ENCODE results near the gene PDHB. TPM values are rescaled to one million over a fixed set of nuclear protein-coding genes. Genes with fewer than 3 reads are reported as not detected.
A peak's percentile ranks its signal among the peaks of the same experiment; 100 is the strongest.

PDHB gene
- total RNA-seq, 2 experiments from 2014 or later, result 53.9 to 58.8 TPM

GRCh38 chr3:58463942-58464271 is 30.3 kb upstream of the PDHB start:
- Mint-ChIP-seq H3K27me3 (no peaks in the 10 kb centered on the region), H3K9me3 (no peaks in the 10 kb centered on the region), H3K4me1 (ENCODE audit: low read depth) (peaks cover 14% of the 10 kb centered on the region), H3K36me3 (ENCODE audit: low read depth) (no peaks in the 10 kb centered on the region), H3K27ac (peak overlapping the region; percentile 20), H3K4me3 (peak overlapping the region; percentile 31)
- DNase-seq (no peak), ATAC-seq (no peak)
- POLR2A ChIA-PET, result interaction anchor here (0.6 to 1.5 kb wide), 3 partner anchors 8 to 130 kb away, joined by 3 to 4 read pairs (median 3); no protein-coding TSS in a partner anchor
- CTCF ChIA-PET, result interaction anchor here (0.7 to 3.7 kb wide), 17 partner anchors 9 to 166 kb away, joined by 3 to 30 read pairs (median 4); partner anchors contain the start of gene KCTD6
- intact Hi-C loops (cut with micrococcal nuclease), result loop anchor here (2.0 to 5.0 kb wide), 2 partner anchors 33 to 69 kb away; no protein-coding TSS in a partner anchor
- no peak for TF ChIP-seq CTCF (IDR thresholded peaks at IDR 0.05)

DNA sequence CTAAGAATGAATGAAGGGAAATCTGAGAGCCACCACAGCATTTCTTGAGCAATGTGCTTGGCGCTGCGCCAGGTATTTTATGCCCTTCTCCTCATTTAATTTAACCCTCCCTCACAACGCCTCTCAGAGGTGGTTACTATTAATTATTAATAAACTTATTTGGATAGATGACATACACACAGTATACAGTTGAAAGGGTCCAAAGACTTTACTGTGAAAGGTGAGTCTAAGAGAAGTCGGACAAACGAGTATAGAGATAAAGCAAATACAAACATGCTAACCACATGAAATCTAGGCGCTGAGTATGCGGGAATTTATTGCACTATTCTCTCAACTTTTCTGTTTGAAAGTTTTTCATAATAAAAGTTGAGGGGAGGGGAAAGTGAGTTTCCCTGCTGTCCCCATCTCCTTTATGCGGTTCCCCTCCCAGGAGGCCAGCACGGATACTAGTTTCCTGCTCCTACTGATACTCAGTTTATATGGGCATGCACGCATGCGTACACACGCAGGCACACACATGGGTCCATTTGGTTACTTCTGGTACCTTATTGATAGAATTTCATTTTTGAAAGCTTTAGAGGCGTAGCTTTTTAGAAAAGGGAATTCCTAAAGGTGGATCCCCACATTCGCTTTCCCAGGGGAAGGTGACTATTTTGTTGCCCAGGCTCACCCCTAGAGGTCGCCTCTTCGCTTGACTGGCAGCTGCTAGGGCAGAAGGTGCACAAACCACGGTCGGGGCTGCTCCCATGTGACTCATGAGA is 29.7 kb upstream of the PDHB start:
- ATAC-seq, result peak; percentile 97
- peak; percentile 90 for DNase-seq
- Mint-ChIP-seq H3K27me3 (no peaks in the 10 kb centered on the region), H3K4me1 (ENCODE audit: low read depth) (peaks cover 14% of the 10 kb centered on the region), H3K36me3 (ENCODE audit: low read depth) (no peaks in the 10 kb centered on the region), H3K4me3 (peak overlapping the region; percentile 31), H3K9me3 (no peaks in the 10 kb centered on the region), H3K27ac (no peak overlapping the region)
- peak; percentile 95 for TF ChIP-seq CTCF (IDR thresholded peaks at IDR 0.05)
- ChIA-PET POLR2A (interaction anchor here (1.0 to 1.5 kb wide), 2 partner anchors 9 to 27 kb away, joined by 3 to 4 read pairs; no protein-coding TSS in a partner anchor), CTCF (interaction anchor here (0.7 to 3.7 kb wide), 17 partner anchors 8 to 167 kb away, joined by 3 to 30 read pairs (median 4); partner anchors contain the start of gene KCTD6)
- intact Hi-C loops (cut with micrococcal nuclease), result loop anchor here (2.0 to 5.0 kb wide), 2 partner anchors 34 to 69 kb away; no protein-coding TSS in a partner anchor

DNA sequence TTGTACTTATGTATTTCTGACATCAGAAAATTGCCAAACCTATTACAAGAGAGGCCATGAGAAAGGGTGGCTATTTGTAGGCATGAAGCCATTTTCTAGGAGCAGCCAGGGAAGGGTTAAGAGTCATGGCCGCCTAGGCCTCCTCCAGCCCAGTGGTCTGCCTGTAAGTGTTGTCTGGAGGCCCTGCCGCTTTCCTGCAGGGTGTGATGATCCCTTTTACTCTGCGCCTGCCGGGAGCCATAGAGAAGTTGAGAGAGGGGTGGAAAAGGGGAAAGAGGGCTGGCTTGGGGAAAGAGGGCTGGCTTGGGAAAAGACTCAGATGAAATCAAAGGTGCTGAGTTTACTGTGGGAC is 29.2 kb upstream of the PDHB start:
- Mint-ChIP-seq H3K27me3 (no peaks in the 10 kb centered on the region), H3K4me1 (ENCODE audit: low read depth) (peaks cover 14% of the 10 kb centered on the region), H3K27ac (no peak overlapping the region), H3K9me3 (no peaks in the 10 kb centered on the region), H3K36me3 (ENCODE audit: low read depth) (no peaks in the 10 kb centered on the region), H3K4me3 (no peak overlapping the region)
- ChIA-PET CTCF (no interaction called here), POLR2A (no interaction called here)
- DNase-seq, result no peak
- ATAC-seq, result no peak
- intact Hi-C loops (cut with micrococcal nuclease), result loop anchor here (2.0 to 5.0 kb wide), 2 partner anchors 34 to 70 kb away; no protein-coding TSS in a partner anchor
- TF ChIP-seq CTCF (IDR thresholded peaks at IDR 0.05), result no peak

- CTCF ChIA-PET, result no interaction called here
- intact Hi-C loops (cut with micrococcal nuclease), result no loop called here
- no peak overlapping the region for H3K4me3 Mint-ChIP-seq
- no peak for DNase-seq
- ATAC-seq, result no peak
- no peaks in the 10 kb centered on the region for H3K27me3 Mint-ChIP-seq
- H3K4me1 Mint-ChIP-seq (ENCODE audit: low read depth), result peaks cover 9% of the 10 kb centered on the region
- no peak for TF ChIP-seq CTCF (IDR thresholded peaks at IDR 0.05)
- no peak overlapping the region for H3K27ac Mint-ChIP-seq
- peaks cover 11% of the 10 kb centered on the region for H3K9me3 Mint-ChIP-seq
- peaks cover 7% of the 10 kb centered on the region for H3K36me3 Mint-ChIP-seq (ENCODE audit: low read depth)
- POLR2A ChIA-PET, result no interaction called here
Measured at GRCh38 chr3:58459160-58459559, 25.5 kb upstream of the PDHB start.

DNA sequence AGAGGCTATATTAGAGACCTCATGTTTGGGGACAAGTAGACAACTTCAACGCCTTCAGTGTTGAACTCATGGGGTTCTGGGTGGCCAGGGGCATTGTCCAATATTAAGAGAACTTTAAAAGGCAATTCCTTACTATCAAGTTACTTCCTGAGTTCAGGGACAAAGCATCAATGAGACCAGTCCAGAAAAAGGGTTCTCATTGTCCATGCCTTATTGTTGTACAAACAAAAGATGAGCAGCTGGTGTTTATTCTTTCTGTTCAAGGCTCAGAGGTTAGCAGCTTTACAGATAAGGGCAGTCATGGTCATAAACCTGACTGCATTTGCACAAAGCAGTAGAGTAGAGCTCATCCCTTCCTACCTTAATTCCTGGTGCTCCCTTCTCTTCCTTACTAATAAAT is 18.5 kb upstream of the PDHB start:
- ChIA-PET POLR2A (no interaction called here), CTCF (no interaction called here)
- ATAC-seq, result no peak
- DNase-seq, result no peak
- Mint-ChIP-seq H3K4me3 (no peak overlapping the region), H3K36me3 (ENCODE audit: low read depth) (peaks cover 10% of the 10 kb centered on the region), H3K4me1 (ENCODE audit: low read depth) (peaks cover 2% of the 10 kb centered on the region), H3K27me3 (no peaks in the 10 kb centered on the region), H3K9me3 (peaks cover 13% of the 10 kb centered on the region), H3K27ac (no peak overlapping the region)
- intact Hi-C loops (cut with micrococcal nuclease), result no loop called here
- no peak for TF ChIP-seq CTCF (IDR thresholded peaks at IDR 0.05)

All from activated CD8-positive, alpha-beta T cell treated with anti-CD3 and anti-CD28 coated beads for 36 hours (primary cell).